Endothelial cell of umbilical vein (primary cell): ENCODE measurements around the gene EDEM3. TPM values are rescaled to one million over a fixed set of nuclear protein-coding genes. Genes with fewer than 3 reads are reported as not detected.

Experiments used
- BruUV-seq: library from RNA; stranded (reverse); fragments of 400-500 nt; replicated peaks from 2 replicates; lab custom pipeline; 2021; lab: Mats Ljungman, UMichigan
- CTCF ChIA-PET: fragments of 300-600, 350-600 bp; sonication (Branson Sonifier 250); formaldehyde crosslinking; loops from one replicate; lab custom pipeline; 2021; ENCODE audit warnings: antibody characterized with exemption, inconsistent platforms; lab: Charles Lee
- POLR2A ChIA-PET: fragments of 300-600, 350-600 bp; sonication (Branson Sonifier 250); formaldehyde crosslinking; loops from one replicate; lab custom pipeline; 2021; ENCODE audit warnings: antibody characterized with exemption, inconsistent platforms; lab: Charles Lee
- DNase-seq: peaks from one replicate; pipeline ENCODE4 v3.0.0-alpha.2; 2011; ENCODE audit warnings: low read depth, low spot score
- FAIRE-seq: peaks from 2 replicates; lab custom pipeline; 2011; peaks lifted over from hg19 to GRCh38; lab: Jason Lieb, UNC
- H2AFZ ChIP-seq: 2 replicates; pipeline ENCODE4 v1.6.0; 2012; ENCODE audit warnings: low read depth, low read length, control low read depth, inconsistent platforms
- H3K27ac ChIP-seq: 2 replicates; pipeline ENCODE4 v1.5.1; 2011; ENCODE audit warnings: low read depth, mild to moderate bottlenecking, control low read depth, low read length, moderate library complexity; ENCODE audit not compliant: insufficient read depth
- H3K27me3 ChIP-seq, 2 experiments: 2 replicates each; pipeline versions ENCODE4 v1.6.0 to v1.6.1; 2011; ENCODE audit warnings: low read length in 2 of 2, mixed read lengths in 1 of 2; ENCODE audit not compliant: control insufficient read depth in 2 of 2, insufficient read depth in 2 of 2
- H3K36me3 ChIP-seq, 2 experiments: 2 replicates in 1 of 2; 3 replicates in 1 of 2; pipeline ENCODE4 v1.5.1; 2011; ENCODE audit warnings: low read length in 2 of 2, mild to moderate bottlenecking in 1 of 2, moderate library complexity in 1 of 2; ENCODE audit not compliant: control insufficient read depth in 2 of 2, insufficient read depth in 2 of 2; ENCODE audit errors: extremely low read depth in 1 of 2
- H3K4me1 ChIP-seq: 3 replicates; pipeline ENCODE4 v1.5.1; 2011; ENCODE audit warnings: mild to moderate bottlenecking, low read length; ENCODE audit not compliant: control insufficient read depth, insufficient read depth; ENCODE audit errors: extremely low read depth
- H3K4me2 ChIP-seq: 2 replicates; pipeline ENCODE4 v1.6.1; 2011; ENCODE audit warnings: low read length, control low read depth, mixed read lengths; ENCODE audit not compliant: insufficient read depth
- H3K4me3 ChIP-seq, 3 experiments: fragments of 200-600 bp in 1 of 3; sonication (generic), shearing (Covaris generic) in 1 of 3; replicated peaks in 1 of 3; 2 replicates each; pipeline ENCODE4 v1.5.1; 2011 to 2016; ENCODE audit warnings: control low read depth in 3 of 3, low read length in 3 of 3, mild to moderate bottlenecking in 2 of 3, inconsistent platforms in 1 of 3, low read depth in 1 of 3, moderate library complexity in 1 of 3; ENCODE audit not compliant: insufficient read depth in 1 of 3
- H3K79me2 ChIP-seq: 2 replicates; pipeline ENCODE4 v1.6.0; 2012; ENCODE audit warnings: low read length, inconsistent platforms; ENCODE audit not compliant: control insufficient read depth, insufficient read depth
- H3K9ac ChIP-seq: replicated peaks from 2 replicates; pipeline ENCODE3; 2011; ENCODE audit warnings: low read length, control low read depth; ENCODE audit not compliant: insufficient read depth; ENCODE audit errors: extremely low read depth
- H3K9me1 ChIP-seq: replicated peaks from 3 replicates; pipeline ENCODE4 v1.6.0; 2011; ENCODE audit warnings: mild to moderate bottlenecking, low read length; ENCODE audit not compliant: control insufficient read depth, insufficient read depth; ENCODE audit errors: extremely low read depth
- H3K9me3 ChIP-seq: replicated peaks from 2 replicates; pipeline ENCODE4 v1.5.1; 2012; ENCODE audit warnings: low read length, inconsistent platforms; ENCODE audit not compliant: control insufficient read depth, insufficient read depth
- H4K20me1 ChIP-seq: replicated peaks from 2 replicates; pipeline ENCODE3; 2011; ENCODE audit warnings: mild to moderate bottlenecking, low read length; ENCODE audit not compliant: control insufficient read depth, insufficient read depth; ENCODE audit errors: extremely low read depth
- EZH2 ChIP-seq: IDR thresholded peaks from 2 replicates; pipeline ENCODE4 v1.6.1; 2012; ENCODE audit warnings: borderline replicate concordance, low read depth, mild to moderate bottlenecking, moderate library complexity, low read length, inconsistent platforms; ENCODE audit not compliant: severe bottlenecking
- FOS ChIP-seq: IDR thresholded peaks from 2 replicates; pipeline ENCODE4 v1.6.1; 2011; ENCODE audit warnings: mild to moderate bottlenecking, low read length, moderate library complexity, borderline replicate concordance; ENCODE audit not compliant: insufficient read depth
- GATA2 ChIP-seq: IDR thresholded peaks from 2 replicates; pipeline ENCODE4 v1.7.0; 2011; ENCODE audit warnings: low read depth, mild to moderate bottlenecking, moderate library complexity, mixed read lengths, low read length; ENCODE audit not compliant: insufficient read length, insufficient read depth
- JUN ChIP-seq: IDR thresholded peaks from 2 replicates; pipeline ENCODE4 v1.6.1; 2011; ENCODE audit warnings: borderline replicate concordance, low read depth; ENCODE audit not compliant: insufficient read length, insufficient read depth
- MAX ChIP-seq: IDR thresholded peaks from 2 replicates; pipeline ENCODE4 v1.6.1; 2011; ENCODE audit not compliant: insufficient read depth, insufficient read length
- MYC ChIP-seq: IDR thresholded peaks from one replicate; pipeline ENCODE4 v1.6.1; 2011; ENCODE audit warnings: mild to moderate bottlenecking, low read depth, low read length
- POLR2A ChIP-seq: IDR thresholded peaks from 2 replicates; pipeline ENCODE4 v1.6.1; 2012; ENCODE audit warnings: low read depth, mild to moderate bottlenecking, control low read depth, low read length
- POLR2AphosphoS5 ChIP-seq: IDR thresholded peaks from 2 replicates; pipeline ENCODE4 v1.6.1; 2012; ENCODE audit warnings: low read depth, mild to moderate bottlenecking, control low read depth, low read length, moderate library complexity; ENCODE audit not compliant: insufficient read depth
- dilution Hi-C: fragments of 300-500 bp; cut with MboI; formaldehyde crosslinking; loops from one replicate; pipeline ENCODE4 v1.15.0; 2019; ENCODE audit warnings: low sequenced_read_pairs; ENCODE audit not compliant: extremely low pct_ligation_motif_present
- intact Hi-C: fragments of 100-400 bp; cut with micrococcal nuclease; formaldehyde crosslinking; loops from one replicate; pipeline ENCODE4 v1.10.0; 2022
- polyA plus RNA-seq, 4 experiments: library from polyadenylated mRNA; depleted of rRNA in 3 of 4; stranded (reverse) in 3 of 4; unstranded in 1 of 4; fragments of >200 nt; gene quantifications; 2 replicates each; pipeline versions ENCODE4 v1.2.1 to v1.2.3, GENCODE V29; 2011 to 2012; ENCODE audit warnings: missing spikeins in 1 of 4
- total RNA-seq: library from RNA; stranded (reverse); gene quantifications from 2 replicates; pipeline ENCODE4 v1.2.3, GENCODE V29; 2021
- TF ChIP-seq, protein P1 (sequence below), 2 donors: IDR thresholded peaks; 1 replicate in 1 of 2; 2 replicates in 1 of 2; pipeline ENCODE4 v1.5.1; 2011; ENCODE audit warnings: low read length in 2 of 2, mild to moderate bottlenecking in 2 of 2, moderate library complexity in 2 of 2, control low read depth in 1 of 2, inconsistent platforms in 1 of 2, low read depth in 1 of 2; ENCODE audit not compliant: insufficient read depth in 1 of 2; ENCODE audit errors: extremely low read depth in 1 of 2

Gene EDEM3
- total and polyA plus RNA-seq, 2 donors (not counting 3 experiments of a cell fraction or from before 2014, with no cell fraction given): 6.6 to 26.3 TPM

DNA sequence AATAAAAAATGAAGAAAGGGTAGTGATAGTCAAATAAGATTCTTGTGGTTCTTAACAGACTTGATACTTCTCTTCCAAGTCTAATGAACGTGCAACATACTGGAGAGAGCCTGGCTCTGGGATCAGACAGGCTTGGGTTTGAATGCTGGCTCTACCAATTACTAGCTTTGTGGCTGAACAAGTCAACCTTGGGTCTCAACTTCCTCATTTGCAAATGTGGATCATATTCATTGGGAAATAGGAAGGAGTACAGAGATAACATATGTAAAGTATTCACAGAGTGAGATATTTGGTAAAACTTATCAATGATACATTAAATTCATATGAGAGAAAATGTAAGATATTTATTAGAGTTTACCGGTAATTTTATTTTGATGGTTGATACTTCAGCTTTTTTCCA, 2.0 kb downstream of the EDEM3 start:
- Histone ChIP-seq H3K4me1 (peaks cover 16% of the 10 kb centered on the region), H3K27me3 (peaks cover 0 to 3% of the 10 kb centered on the region in 2 experiments), H3K9me3 (no peaks in the 10 kb centered on the region), H3K4me2 (peak overlapping the region; percentile 88), H3K36me3 (no peaks in the 10 kb centered on the region), H3K27ac (no peak overlapping the region), H3K79me2 (peaks cover 13% of the 10 kb centered on the region), H4K20me1 (no peaks in the 10 kb centered on the region), H2AFZ (no peak overlapping the region), H3K9ac (no peak overlapping the region), H3K4me3 (no peak overlapping the region), H3K9me1 (no peaks in the 10 kb centered on the region)
- DNase-seq (no peak), FAIRE-seq (no peak)
- dilution Hi-C loops: no loop called here
- TF ChIP-seq POLR2A (no peak), JUN (no peak), EZH2 (no peak), GATA2 (no peak), FOS (no peak), MAX (no peak), MYC (no peak), POLR2AphosphoS5 (no peak)
- TF ChIP-seq, protein P1, sequence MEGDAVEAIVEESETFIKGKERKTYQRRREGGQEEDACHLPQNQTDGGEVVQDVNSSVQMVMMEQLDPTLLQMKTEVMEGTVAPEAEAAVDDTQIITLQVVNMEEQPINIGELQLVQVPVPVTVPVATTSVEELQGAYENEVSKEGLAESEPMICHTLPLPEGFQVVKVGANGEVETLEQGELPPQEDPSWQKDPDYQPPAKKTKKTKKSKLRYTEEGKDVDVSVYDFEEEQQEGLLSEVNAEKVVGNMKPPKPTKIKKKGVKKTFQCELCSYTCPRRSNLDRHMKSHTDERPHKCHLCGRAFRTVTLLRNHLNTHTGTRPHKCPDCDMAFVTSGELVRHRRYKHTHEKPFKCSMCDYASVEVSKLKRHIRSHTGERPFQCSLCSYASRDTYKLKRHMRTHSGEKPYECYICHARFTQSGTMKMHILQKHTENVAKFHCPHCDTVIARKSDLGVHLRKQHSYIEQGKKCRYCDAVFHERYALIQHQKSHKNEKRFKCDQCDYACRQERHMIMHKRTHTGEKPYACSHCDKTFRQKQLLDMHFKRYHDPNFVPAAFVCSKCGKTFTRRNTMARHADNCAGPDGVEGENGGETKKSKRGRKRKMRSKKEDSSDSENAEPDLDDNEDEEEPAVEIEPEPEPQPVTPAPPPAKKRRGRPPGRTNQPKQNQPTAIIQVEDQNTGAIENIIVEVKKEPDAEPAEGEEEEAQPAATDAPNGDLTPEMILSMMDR (IDR thresholded peaks at IDR 0.05; ENCODE audit: extremely low read depth in 1 of 2, insufficient read depth in 1 of 2, low read depth in 1 of 2, low read length in 2 of 2): no peak
- ChIA-PET POLR2A (no interaction called here), CTCF (interaction anchor here (1.4 to 1.6 kb wide), 2 partner anchors 53 to 418 kb away, joined by 3 to 5 read pairs; no protein-coding TSS in a partner anchor)
- BruUV-seq: no TSS peak
- intact Hi-C loops: no loop called here
